GM18867 (cell line): Measurements from ENCODE around the gene PRDM16.

ENCODE experiments used
- ATAC-seq: cut with Tn5 transposase; IDR thresholded peaks from one replicate; pipeline ENCODE4 v1.9.1; 2021; ENCODE audit warnings: mild to moderate bottlenecking, moderate library complexity; ENCODE audit not compliant: unreplicated experiment

Gene PRDM16

GRCh38 chr1:3219791-3220467 lies 150.9 kb downstream of the PRDM16 start:
- ATAC-seq = no peak

GRCh38 chr1:3221112-3222041 lies 152.4 kb downstream of the PRDM16 start:
- ATAC-seq = no peak

- no peak for ATAC-seq
These were observed 153.2 kb downstream of the PRDM16 start for GRCh38 chr1:3222042-3222692.

GRCh38 chr1:3225661-3226060 lies 156.7 kb downstream of the PRDM16 start:
- ATAC-seq = no peak

- ATAC-seq = no peak
These were observed 157.2 kb downstream of the PRDM16 start for GRCh38 chr1:3226191-3226590.

GRCh38 chr1:3226701-3227350 lies 157.8 kb downstream of the PRDM16 start:
- ATAC-seq = no peak

GRCh38 chr1:3227351-3227704 lies 158.3 kb downstream of the PRDM16 start:
- ATAC-seq = no peak

- no peak for ATAC-seq
These were observed 158.9 kb downstream of the PRDM16 start for GRCh38 chr1:3227893-3228292.

GRCh38 chr1:3229081-3229725 lies 160.2 kb downstream of the PRDM16 start:
- ATAC-seq = no peak

- ATAC-seq = no peak
These were observed 161.6 kb downstream of the PRDM16 start for GRCh38 chr1:3230553-3230952.

- no peak for ATAC-seq
These were observed 162.2 kb downstream of the PRDM16 start for GRCh38 chr1:3231245-3231644.

GRCh38 chr1:3231826-3232225 lies 162.8 kb downstream of the PRDM16 start:
- no peak for ATAC-seq

- no peak for ATAC-seq
These were observed 164.0 kb downstream of the PRDM16 start for GRCh38 chr1:3233031-3233430.

GRCh38 chr1:3233551-3233950 lies 164.5 kb downstream of the PRDM16 start:
- no peak for ATAC-seq

GRCh38 chr1:3234281-3234680 lies 165.3 kb downstream of the PRDM16 start:
- no peak for ATAC-seq

GRCh38 chr1:3234956-3235355 lies 166.0 kb downstream of the PRDM16 start:
- ATAC-seq = no peak

- ATAC-seq = no peak
These were observed 166.5 kb downstream of the PRDM16 start for GRCh38 chr1:3235496-3235895.

- no peak for ATAC-seq
These were observed 167.4 kb downstream of the PRDM16 start for GRCh38 chr1:3236361-3236760.

- ATAC-seq = no peak
These were observed 168.0 kb downstream of the PRDM16 start for GRCh38 chr1:3236955-3237354.

GRCh38 chr1:3237570-3237969 lies 168.6 kb downstream of the PRDM16 start:
- ATAC-seq = no peak
